ENCODE results near the gene ZFAND6. TPM values are rescaled to one million over a fixed set of nuclear protein-coding genes. Genes with fewer than 3 reads are reported as not detected.

The ZFAND6 gene
- total and polyA plus RNA-seq, 4 donors: 47.6 to 102 (median 82.4) TPM

- no peaks in the 10 kb centered on the region for H3K36me3 ChIP-seq (ENCODE audit: control insufficient read depth in 4 of 4, insufficient read depth in 3 of 4, low read depth in 1 of 4, low read length in 3 of 4)
- H3K27me3 ChIP-seq (ENCODE audit: control insufficient read depth in 4 of 4, insufficient read depth in 4 of 4, low read length in 3 of 4): no peaks in the 10 kb centered on the region
- H3K4me1 ChIP-seq (ENCODE audit: control insufficient read depth in 4 of 4, insufficient read depth in 4 of 4, low read length in 3 of 4): peaks cover 0 to 6% (median 1%) of the 10 kb centered on the region in 4 donors
- no peak for DNase-seq (ENCODE audit: low spot score)
- no peak overlapping the region for H3K4me3 ChIP-seq (ENCODE audit: low read depth in 1 of 3, low read length in 3 of 3)
- H3K9me3 ChIP-seq (ENCODE audit: control insufficient read depth in 4 of 4, low read length in 3 of 4): no peaks in the 10 kb centered on the region
- no peak overlapping the region for H3K27ac ChIP-seq (ENCODE audit: low read depth in 1 of 2, low read length in 2 of 2)
- TF ChIP-seq TAF1 (conservative IDR thresholded peaks at IDR 0.05) (no peak), JUND (IDR thresholded peaks at IDR 0.05) (no peak), YY1 (IDR thresholded peaks at IDR 0.05) (no peak), HNF4A (conservative IDR thresholded peaks at IDR 0.05) (no peak), ATF3 (IDR thresholded peaks at IDR 0.05) (no peak), NR2F2 (IDR thresholded peaks at IDR 0.05) (no peak), HNF4G (IDR thresholded peaks at IDR 0.05) (no peak), RAD21 (IDR thresholded peaks at IDR 0.05) (no peak), ZBTB33 (IDR thresholded peaks at IDR 0.05) (no peak), SP1 (IDR thresholded peaks at IDR 0.05) (no peak), RXRA (IDR thresholded peaks at IDR 0.05) (no peak), MAX (IDR thresholded peaks at IDR 0.05) (no peak), REST (IDR thresholded peaks at IDR 0.05) (no peak), FOXA1 (IDR thresholded peaks at IDR 0.05) (no peak), FOXA2 (IDR thresholded peaks at IDR 0.05) (no peak), GABPA (IDR thresholded peaks at IDR 0.05 in 1 of 2, conservative IDR thresholded peaks at IDR 0.05 in 1 of 2) (no peak), EGR1 (IDR thresholded peaks at IDR 0.05; ENCODE audit: low read depth in 2 of 2) (no peak), CTCF (IDR thresholded peaks at IDR 0.05; ENCODE audit: low read depth, low read length, missing input control) (no peak)
- WGBS: 90% methylated on average over 6 of the region's 6 CpGs
- no peak overlapping the region for H3K9ac ChIP-seq (ENCODE audit: low read depth in 1 of 2, low read length in 2 of 2)
Observed at GRCh38 chr15:80107204-80107603, 47.7 kb downstream of the ZFAND6 start.

All from liver (tissue), 9 donors.